ENCODE measurements around the gene ELMO3. TPM values are rescaled to one million over a fixed set of nuclear protein-coding genes. Genes with fewer than 3 reads are reported as not detected.

Gene ELMO3
- total and polyA plus RNA-seq, 2 of the 4 experiments (the other 2 are of a cell fraction): 0.36 to 1.6 TPM

- Histone ChIP-seq H3K36me3 (ENCODE audit: control insufficient read depth, insufficient read depth, low read length) (no peaks in the 10 kb centered on the region), H4K20me1 (ENCODE audit: insufficient read depth, low read length) (peaks cover 30% of the 10 kb centered on the region), H3K4me3 (ENCODE audit: insufficient read depth, low read depth, low read length) (no peak overlapping the region), H4K91ac (ENCODE audit: insufficient read depth, low read depth, low read length) (no peak overlapping the region), H4K5ac (ENCODE audit: low read depth, low read length) (no peak overlapping the region), H3K9me3 (ENCODE audit: control insufficient read depth, insufficient read depth, low read length) (no peaks in the 10 kb centered on the region), H2AK9ac (replicated peaks; ENCODE audit: low read depth, low read length, poor library complexity) (peak overlapping the region; percentile 61), H2BK15ac (ENCODE audit: low read depth, low read length) (no peak overlapping the region), H2AFZ (replicated peaks; ENCODE audit: low read length, poor library complexity) (no peak overlapping the region), H3K4me1 (ENCODE audit: control insufficient read depth, insufficient read depth, low read length) (peaks cover 5% of the 10 kb centered on the region; the same call in 1 of the 2 replicates), H3K27ac (ENCODE audit: insufficient read depth, low read length) (no peak overlapping the region), H3K56ac (ENCODE audit: extremely low read depth, insufficient read depth, low read length) (no peak overlapping the region), H3K18ac (ENCODE audit: low read depth, low read length) (no peak overlapping the region), H3K27me3 (ENCODE audit: control insufficient read depth, insufficient read depth, low read length) (no peaks in the 10 kb centered on the region), H4K8ac (ENCODE audit: low read depth in 2 of 2, low read length in 2 of 2) (no peak overlapping the region), H2BK120ac (ENCODE audit: low read depth, low read length) (no peak overlapping the region), H3K23ac (ENCODE audit: low read depth, low read length) (no peak overlapping the region), H3K4me2 (ENCODE audit: low read depth, low read length) (no peak overlapping the region), H2BK5ac (ENCODE audit: low read depth, low read length, poor library complexity, severe bottlenecking) (no peak overlapping the region), H2BK20ac (ENCODE audit: low read depth, low read length) (no peak overlapping the region), H3K14ac (replicated peaks; ENCODE audit: low read depth, low read length) (no peak overlapping the region), H3K4ac (ENCODE audit: low read depth, low read length) (no peak overlapping the region), H2AK5ac (ENCODE audit: low read depth, low read length) (0 out of 2 replicates have a peak overlapping the region, but pooled peaks have one; percentile 6), H3K9ac (ENCODE audit: low read depth, low read length) (no peak overlapping the region), H3K9me1 (ENCODE audit: insufficient read depth, low read length) (peaks cover 2% of the 10 kb centered on the region; the same call in 1 of the 2 replicates), H3K79me1 (ENCODE audit: low read depth in 1 of 2, low read length in 2 of 2) (peaks cover 10 to 20% of the 10 kb centered on the region in 2 experiments; a peak in 2 of 4 replicates)
- ATAC-seq (ENCODE audit: low read depth): no peak
- no TSS peak for BruUV-seq (replicated peaks)
- TF ChIP-seq MAZ (IDR thresholded peaks at IDR 0.05; ENCODE audit: borderline replicate concordance, low read depth, low read length): no peak
- no peak for TF ChIP-seq MXI1 (IDR thresholded peaks at IDR 0.05; ENCODE audit: borderline replicate concordance, low read depth, low read length)
- TF ChIP-seq CTCF (conservative IDR thresholded peaks at IDR 0.05; ENCODE audit: low read depth, low read length): no peak
- no peak for TF ChIP-seq CHD1 (IDR thresholded peaks at IDR 0.05; ENCODE audit: low read depth, low read length)
- no peak for TF ChIP-seq POLR2A (IDR thresholded peaks at IDR 0.05; ENCODE audit: low read depth, low read length)
- TF ChIP-seq FOS (IDR thresholded peaks at IDR 0.05; ENCODE audit: low read depth, low read length): no peak
- TF ChIP-seq RAD21 (IDR thresholded peaks at IDR 0.05; ENCODE audit: low read length): no peak
- no peak for TF ChIP-seq MAFK (IDR thresholded peaks at IDR 0.05; ENCODE audit: low read depth, low read length)
- TF ChIP-seq SMC3 (IDR thresholded peaks at IDR 0.05; ENCODE audit: low read depth, low read length): no peak
- TF ChIP-seq USF2 (IDR thresholded peaks at IDR 0.05; ENCODE audit: low read depth, low read length): no peak
- TF ChIP-seq ELK1 (IDR thresholded peaks at IDR 0.05; ENCODE audit: borderline replicate concordance, low read depth, low read length): no peak
- no peak for TF ChIP-seq RCOR1 (IDR thresholded peaks at IDR 0.05; ENCODE audit: insufficient replicate concordance, low read length)
- no peak for TF ChIP-seq BHLHE40 (IDR thresholded peaks at IDR 0.05; ENCODE audit: low read depth, low read length)
- TF ChIP-seq CEBPB (IDR thresholded peaks at IDR 0.05; ENCODE audit: low read depth, low read length): no peak
- dilution Hi-C loops (cut with HindIII; ENCODE audit: low sequenced_read_pairs, unreplicated experiment) (no loop called here), in situ Hi-C loops (cut with MboI; ENCODE audit: low sequenced_read_pairs) (loop anchor here (5.0 kb wide), 1 partner anchor 194 kb away; the partner anchor contains the start of gene CES3), intact Hi-C loops (cut with micrococcal nuclease) (loop anchor here (10.0 kb wide), 1 partner anchor 261 kb away; no protein-coding TSS in a partner anchor)
- WGBS, 2 experiments (ENCODE audit: extremely low coverage in 2 of 2, insufficient read length in 1 of 2): 58% methylated on average over 9 of the region's 15 CpGs; no CpG with 5 or more reads in 1 of the 2 experiments
- DNase-seq: no peak
- ChIA-PET CTCF (interaction anchor here (1.2 to 1.3 kb wide), 4 partner anchors 8 to 195 kb away, joined by 3 to 9 read pairs (median 4); partner anchors contain the start of genes CES3 and HSF4), POLR2A (ENCODE audit: unreplicated experiment) (no interaction called here)
Observed at GRCh38 chr16:67156143-67156844, 42.6 kb upstream of the ELMO3 start.

All from IMR-90 (cell line).